ENCODE measurements around the gene TPM3.
"Not testable (repeated sequence)": the region's sequence is repeated elsewhere in the genome, so short reads cannot be mapped to it uniquely, and the experiment has no call there.

Gene TPM3

GRCh38 chr1:154205778-154206177 lies 13.9 kb upstream of the TPM3 start:
- DNase-seq (ENCODE audit: low spot score), result not testable (repeated sequence)

GRCh38 chr1:154199563-154199879 lies 7.6 kb upstream of the TPM3 start:
- no peak for DNase-seq (ENCODE audit: low spot score)

GRCh38 chr1:154198756-154199562 lies 7.1 kb upstream of the TPM3 start:
- no peak for DNase-seq (ENCODE audit: low spot score)

GRCh38 chr1:154193821-154194220 lies 1.9 kb upstream of the TPM3 start:
- DNase-seq (ENCODE audit: low spot score), result no peak

GRCh38 chr1:154192476-154192875 lies 576 bp upstream of the TPM3 start:
- DNase-seq (ENCODE audit: low spot score), result no peak

DNA sequence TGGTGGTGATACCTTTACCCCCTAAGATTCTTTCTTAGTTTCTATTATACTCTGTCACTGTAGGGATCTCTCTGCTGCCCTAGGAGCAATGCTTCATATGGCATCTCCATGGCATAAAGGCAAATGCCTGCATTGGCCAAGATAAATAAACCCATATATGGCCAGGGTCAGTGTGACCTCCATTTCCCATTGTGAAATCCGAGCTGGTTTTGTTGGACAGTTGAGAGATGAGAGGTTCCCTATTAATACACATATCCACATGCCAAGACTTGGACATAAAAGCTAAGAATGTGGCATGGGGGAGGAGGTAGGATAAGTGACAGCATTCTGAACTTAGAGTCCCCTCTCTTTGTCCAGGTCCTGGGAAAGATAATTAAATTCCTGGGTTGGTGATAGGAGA lies 1.4 kb downstream of the TPM3 start:
- DNase-seq (ENCODE audit: low spot score), result no peak

DNA sequence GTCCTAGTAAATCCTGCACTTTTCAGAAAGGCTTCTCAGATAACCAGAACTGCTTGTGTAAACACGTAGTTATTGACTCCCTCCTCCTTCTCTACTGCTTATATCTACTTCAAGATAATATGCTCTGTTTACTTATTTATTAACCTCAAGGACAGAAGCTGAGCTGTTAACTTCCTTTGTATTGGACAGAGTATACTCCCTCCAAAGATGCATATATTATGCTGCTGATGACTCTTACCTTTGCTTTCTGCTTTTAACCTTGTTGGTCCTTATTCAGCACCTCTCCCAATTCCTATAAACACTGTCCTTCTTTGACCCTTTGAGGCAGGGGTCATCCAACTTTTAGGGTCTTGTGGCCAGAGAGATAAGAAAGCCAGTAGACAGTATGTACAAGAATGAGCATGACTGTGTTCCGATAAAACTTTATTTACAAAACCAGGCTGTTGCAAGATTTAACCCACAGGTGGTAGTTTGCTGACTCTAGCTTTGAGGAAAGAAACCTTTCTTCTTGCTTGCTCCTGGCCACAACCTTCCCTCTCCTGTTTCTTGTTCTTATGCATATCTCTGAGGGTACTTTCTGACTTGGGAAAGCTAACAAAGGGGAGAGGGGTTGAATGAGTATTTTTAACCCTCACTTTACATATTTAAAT lies 4.9 kb downstream of the TPM3 start:
- no peak for DNase-seq (ENCODE audit: low spot score)

GRCh38 chr1:154186177-154186576 lies 5.7 kb downstream of the TPM3 start:
- peak; percentile 50 for DNase-seq (ENCODE audit: low spot score)

- peak; percentile 97 for DNase-seq (ENCODE audit: low spot score)
Observed at GRCh38 chr1:154183046-154183915, 8.6 kb downstream of the TPM3 start.

DNA sequence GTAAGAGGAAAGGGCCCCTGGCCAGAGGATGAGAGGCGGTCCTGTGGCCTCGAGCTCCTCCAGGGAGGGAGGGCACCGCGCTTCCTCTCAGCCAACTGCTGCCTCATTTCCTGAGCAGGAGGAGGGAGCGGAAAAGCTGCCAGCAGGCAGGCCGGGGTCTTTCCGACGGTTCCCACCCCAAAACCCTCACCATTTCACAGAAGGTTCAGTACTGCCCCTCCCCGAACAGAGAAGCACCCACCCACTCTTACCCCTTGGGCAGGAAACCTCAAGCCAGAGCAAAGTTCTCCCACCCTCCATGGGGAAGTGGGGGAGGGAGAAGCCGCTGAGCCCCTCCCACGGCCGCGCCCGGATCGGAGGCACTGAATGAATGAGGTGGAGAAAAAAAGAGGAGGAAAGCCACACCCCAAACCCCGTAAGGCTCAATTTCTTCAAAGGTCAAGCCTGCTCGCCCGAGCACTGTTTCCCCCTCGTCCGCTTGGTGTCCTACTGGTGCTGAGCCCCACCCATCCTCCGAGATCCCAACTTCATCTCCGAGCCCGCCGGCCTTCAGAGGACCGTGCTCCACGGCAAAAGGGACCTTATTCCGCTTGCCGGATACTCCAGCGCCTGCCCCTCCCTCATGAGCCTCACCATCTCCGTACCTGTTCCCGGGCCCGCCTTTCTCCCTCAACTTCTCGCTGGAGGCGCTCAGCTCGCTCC lies 9.4 kb downstream of the TPM3 start:
- peak; percentile 91 for DNase-seq (ENCODE audit: low spot score)

- DNase-seq (ENCODE audit: low spot score), result no peak
Observed at GRCh38 chr1:154181944-154182343, 10.0 kb downstream of the TPM3 start.

GRCh38 chr1:154179946-154180687 lies 11.8 kb downstream of the TPM3 start:
- DNase-seq (ENCODE audit: low spot score), result no peak

- DNase-seq (ENCODE audit: low spot score), result no peak
Observed at GRCh38 chr1:154178911-154179811, 12.7 kb downstream of the TPM3 start.

- DNase-seq (ENCODE audit: low spot score), result no peak
Observed at GRCh38 chr1:154178013-154178412, 13.9 kb downstream of the TPM3 start.

GRCh38 chr1:154176337-154176736 lies 15.6 kb downstream of the TPM3 start:
- peak; percentile 47 for DNase-seq (ENCODE audit: low spot score)

DNA sequence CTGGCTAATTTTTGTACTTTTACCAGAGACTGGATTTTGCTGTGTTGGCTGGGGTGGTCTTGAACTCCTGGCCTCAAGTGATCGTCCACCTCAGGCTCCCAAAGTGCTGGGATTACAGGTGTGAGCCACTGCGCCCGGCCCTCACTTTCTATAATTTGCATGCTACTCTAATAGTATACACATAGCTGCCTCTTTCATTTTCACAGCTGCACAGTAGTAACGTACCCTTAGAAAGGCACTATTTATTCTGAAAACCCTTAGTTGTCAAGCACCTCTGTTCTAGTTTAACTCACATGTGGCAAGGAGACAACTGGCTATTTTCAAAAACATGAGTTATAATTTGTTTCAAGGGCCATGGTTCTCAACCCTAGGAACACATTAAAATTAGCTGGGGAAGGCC lies 17.2 kb downstream of the TPM3 start:
- DNase-seq (ENCODE audit: low spot score), result no peak

GRCh38 chr1:154171880-154172279 lies 20.0 kb downstream of the TPM3 start:
- no peak for DNase-seq (ENCODE audit: low spot score)

- DNase-seq (ENCODE audit: low spot score), result no peak
Observed at GRCh38 chr1:154171223-154171583, 20.7 kb downstream of the TPM3 start.

- DNase-seq (ENCODE audit: low spot score), result peak; percentile 59
Observed at GRCh38 chr1:154170547-154171222, 21.2 kb downstream of the TPM3 start.

DNA sequence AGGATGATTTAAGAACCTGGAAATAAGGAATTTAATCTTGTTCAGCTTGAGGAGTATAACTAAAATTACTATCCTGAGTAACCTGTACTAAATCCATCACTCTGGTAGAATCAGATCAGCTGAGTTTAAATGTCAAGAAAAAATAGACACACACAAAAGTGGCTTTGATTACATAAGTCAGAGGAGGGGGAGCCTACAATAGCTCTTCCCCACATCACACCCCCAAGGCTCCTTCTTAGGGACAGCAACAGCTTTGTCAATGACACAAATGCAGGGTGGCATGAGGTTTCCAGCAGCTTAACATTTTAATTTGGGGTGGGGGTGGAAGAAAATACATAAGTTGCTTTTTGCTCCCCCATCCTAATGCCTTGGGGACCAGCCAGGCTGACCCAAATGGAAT lies 24.4 kb downstream of the TPM3 start:
- no peak for DNase-seq (ENCODE audit: low spot score)
